Measurements from ENCODE around the gene RAD51B.

RAD51B gene

DNA sequence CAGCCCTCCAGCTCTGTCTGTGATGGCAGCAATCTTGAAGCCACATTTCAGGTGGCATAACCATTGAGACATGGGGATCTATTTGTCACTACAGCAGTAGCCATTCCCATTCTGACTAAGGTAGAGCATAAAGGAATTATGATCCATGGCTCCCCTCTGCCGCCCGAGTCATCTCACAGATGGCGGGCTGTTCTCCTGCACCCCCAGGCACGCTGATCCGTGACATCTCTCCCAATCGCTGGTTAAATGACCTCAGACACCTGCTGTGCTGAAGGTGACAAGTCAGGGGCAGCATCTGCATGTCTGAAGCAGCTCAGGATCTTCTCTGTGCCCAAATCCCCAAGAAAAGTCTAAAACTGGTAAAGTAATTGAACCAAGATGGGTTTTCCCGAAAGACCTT, 849.0 kb downstream of the RAD51B start:
- FAIRE-seq = no peak

DNA sequence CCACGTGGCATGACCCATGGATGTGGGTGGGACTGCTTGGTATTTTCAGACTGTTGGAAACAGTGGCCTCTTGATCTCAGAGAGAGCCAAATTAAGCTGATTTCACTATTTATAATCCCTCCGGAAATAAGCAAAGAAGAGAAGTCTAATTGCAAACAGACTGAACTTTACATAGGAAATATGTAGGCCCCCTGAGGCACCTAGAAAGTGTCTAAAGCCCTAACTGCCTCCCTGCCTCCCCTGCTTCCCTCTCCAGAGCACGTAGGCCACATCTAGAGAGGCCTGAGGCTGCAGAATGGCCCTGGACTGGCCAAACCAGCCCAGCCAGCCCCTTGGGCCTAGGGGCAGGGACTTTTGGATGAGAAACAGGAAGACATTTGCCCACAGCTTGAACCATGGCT, 849.5 kb downstream of the RAD51B start:
- no peak for FAIRE-seq

DNA sequence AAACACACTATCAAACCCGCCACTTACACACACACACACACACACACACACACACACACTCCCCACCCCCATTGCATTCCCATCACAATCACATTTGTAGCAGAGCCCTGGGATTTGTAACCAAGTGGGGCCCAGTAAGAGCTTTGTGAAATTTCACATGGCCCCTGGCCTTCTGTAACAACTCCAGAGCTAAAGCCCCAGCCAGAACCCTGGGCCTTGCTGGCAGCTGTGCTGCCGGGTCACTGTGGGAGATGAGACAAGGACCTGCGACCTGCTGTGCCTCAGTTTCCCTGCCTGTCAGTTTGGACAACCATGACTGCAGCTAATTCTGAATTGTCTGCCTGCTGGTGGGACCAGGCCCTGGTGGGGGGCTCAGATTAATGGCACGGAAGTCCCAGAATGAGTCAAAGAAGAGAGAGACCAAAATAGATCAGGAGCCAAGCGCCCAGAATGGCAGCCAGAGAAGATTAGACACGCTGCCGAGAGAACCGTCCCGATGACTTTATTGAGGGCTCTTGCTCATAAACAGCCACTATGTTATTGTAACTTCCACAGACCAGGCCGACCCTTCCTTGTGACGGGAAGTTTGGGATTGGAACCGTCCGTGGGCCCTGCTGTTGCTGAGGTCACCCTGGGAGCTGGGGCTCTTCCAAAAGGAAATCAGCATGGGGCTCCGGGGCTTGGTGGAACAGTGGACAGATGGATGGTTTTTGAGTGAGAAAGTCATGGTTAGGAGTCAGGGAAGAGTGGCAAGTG, 850.2 kb downstream of the RAD51B start:
- no peak for FAIRE-seq

DNA sequence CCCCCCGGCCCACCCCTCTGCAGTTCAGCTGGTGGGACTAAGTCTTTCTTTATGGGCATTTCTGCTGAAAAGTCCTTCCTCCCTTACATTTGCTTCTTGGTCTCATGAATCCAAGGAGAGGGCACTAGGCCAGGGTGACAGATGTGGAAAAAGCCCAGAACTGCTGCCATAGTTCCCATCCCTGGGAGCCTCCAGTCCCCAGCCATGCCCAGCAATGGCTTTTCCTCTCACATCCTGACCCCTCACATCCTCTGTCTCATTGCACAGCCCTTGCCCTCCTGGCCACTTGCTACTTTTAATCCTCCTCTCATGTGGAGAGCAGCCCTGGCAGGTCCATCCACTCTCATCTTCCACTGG, 850.8 kb downstream of the RAD51B start:
- no peak for FAIRE-seq

DNA sequence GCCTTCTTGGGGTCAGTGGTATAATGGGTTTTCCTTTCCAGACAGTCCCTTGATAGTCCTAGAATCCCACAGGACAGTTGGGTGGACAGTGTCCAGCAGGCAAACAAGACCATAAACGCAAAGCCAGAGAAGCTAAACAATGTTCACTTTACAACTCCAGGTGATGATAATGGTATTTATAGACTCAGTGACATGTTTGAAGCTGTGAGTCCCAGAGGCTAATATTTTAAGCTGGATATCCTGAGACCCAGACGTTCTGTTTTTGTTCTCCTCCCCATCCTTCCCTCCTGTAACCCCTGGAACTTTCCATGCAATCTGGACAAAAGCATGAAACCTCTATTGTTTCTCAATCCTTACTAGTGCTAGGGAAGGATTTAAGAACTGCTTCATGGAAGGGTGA, 852.3 kb downstream of the RAD51B start:
- no peak for FAIRE-seq

DNA sequence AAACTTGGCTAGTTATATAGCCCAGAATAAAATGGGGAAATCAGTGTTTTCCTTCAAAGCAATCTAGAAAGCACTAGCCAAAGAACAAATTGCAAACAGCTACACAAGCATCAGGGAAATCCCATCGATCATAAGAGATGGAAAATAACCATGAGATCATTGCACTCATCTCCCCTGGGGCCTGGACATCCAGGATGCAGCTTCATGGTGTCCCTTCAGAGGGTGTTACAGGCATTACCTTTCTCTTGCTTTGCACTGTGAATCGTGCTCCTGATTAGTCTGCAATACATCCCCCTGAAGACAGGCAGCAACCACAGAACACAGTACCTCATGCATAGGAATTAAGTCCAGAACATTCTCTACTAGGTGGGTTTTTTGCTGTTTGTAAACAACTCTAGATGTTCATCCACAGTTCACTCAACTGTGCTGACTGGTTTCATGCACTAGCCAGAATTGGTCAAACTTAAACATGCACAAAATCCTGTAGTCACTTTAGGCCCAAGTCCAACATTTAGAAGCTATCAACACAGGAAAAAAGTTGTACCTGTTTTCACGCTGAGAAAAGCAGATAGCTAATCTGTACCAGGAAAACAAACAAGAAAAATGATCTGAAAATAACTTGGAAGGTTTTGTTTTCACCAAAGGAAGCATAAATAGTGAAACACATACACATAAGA, 853.2 kb downstream of the RAD51B start:
- FAIRE-seq = no peak

DNA sequence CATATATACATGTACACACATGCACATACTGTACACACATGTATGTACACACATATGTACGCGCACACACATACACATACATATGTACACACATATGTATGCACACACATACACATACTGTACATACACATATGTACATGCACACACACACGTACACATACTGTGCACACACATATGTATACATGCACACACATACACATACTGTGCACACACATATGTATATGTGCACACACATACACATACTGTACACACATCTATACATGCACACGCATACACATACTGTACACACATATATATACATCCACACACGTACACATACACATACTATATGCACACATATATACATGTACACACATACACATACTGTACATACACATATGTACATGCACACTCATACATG, 853.9 kb downstream of the RAD51B start:
- no peak for FAIRE-seq

DNA sequence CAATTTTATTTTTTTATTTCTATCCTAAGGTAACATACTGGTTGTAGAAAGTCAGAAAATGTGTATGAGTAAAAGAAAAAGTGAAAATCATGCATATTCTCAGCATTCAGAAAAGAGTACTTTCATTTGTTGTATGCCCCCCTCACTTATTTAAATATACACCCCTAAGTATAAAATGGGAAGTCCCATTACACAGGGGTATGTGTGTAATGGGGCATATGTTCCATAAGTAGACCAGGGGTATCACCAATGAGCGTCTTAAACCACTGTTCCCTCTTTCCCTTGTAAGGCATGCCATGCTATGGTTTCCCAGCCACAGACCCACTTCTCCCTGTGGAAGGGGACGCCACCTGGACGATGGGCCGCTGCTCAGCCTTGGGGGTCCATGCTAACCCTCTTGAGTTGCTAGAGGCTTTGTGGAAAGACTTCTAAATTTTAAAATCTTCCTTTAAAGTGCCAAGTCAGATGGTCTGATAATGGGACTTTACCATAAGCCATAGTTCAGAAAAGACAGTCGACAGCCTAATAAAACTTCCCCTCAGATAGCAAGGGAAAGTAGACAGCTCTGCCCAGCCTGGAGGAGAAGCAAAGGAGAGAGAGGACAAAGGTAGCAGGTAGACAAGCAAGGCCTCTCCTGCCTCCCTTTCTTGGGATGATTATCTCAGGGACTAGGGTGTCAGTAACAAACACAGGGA, 855.1 kb downstream of the RAD51B start:
- no peak for FAIRE-seq

DNA sequence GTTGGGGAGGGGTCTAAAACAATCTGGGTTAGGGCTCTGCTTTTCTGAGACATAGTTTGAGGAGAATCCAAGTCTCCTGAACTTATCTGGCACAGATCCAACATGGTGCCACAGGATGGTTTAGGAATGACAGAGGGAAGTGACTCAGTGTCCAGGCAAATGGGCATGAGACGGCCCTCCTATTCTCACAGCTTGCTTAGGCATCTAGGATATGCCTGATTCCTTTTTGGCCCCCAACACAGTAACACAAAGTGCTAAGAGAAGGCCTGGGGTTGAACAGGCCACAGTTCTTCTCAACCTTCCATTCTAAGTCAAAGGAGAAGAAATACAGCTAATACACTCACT, 855.6 kb downstream of the RAD51B start:
- no peak for FAIRE-seq

DNA sequence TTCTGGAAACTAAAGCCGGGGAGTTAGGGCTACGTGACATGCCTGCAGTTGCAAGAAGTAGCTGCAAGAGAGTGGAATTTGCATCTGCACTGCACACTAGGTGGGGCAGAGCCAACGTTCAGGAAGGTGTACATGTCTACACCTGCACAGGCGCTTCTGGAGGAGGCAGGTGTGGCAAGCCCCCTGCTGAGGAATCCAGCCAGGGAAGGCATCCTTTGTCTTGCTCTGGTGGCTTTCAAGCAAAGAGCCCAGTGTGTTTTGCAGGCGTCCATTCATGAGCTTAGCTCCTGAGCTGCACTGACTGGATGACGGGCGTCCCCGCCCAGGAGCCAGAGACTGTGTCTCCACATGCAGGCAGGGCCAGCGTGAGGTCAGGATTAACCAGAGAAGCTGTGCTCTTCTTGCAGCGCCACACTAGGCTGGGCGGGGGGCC, 856.9 kb downstream of the RAD51B start:
- no peak for FAIRE-seq

DNA sequence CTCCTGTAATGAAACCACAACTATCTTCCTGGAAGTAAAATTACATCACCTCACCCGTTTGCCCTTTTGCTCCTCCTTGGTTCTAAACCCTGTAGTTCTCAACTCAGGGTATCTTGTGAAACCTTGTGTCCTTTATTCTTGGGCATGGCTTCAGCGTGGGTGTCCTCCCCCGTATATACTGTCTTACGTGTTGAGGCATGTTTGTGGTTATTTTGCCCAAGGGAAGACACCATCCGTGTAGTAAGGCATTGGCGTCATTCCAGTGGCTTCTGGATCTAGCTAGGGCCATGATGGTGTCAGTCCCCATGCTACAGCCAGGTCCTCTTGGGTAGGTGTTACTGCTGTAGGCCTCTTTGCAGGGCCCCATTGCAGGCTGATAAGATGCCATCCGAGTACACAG, 857.9 kb downstream of the RAD51B start:
- no peak for FAIRE-seq

DNA sequence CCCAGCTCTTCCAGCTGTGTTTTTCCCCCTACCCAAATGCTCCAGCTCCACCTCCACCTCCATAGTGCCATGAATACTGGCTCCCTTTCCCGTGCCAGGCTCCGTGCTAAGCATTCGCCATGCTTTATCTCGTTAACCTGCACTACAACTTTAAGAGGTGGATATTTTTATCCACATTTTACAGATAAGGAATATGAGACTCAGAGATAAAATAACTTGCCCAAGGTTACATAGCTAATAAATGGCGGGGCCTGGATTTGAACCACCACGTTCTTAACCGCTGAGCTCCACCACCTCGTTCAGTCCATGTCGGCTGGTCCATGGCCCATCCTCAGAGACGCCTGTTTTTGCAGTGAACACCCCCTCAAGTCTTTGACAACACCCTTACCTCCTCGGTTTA, 858.3 kb downstream of the RAD51B start:
- FAIRE-seq = no peak

DNA sequence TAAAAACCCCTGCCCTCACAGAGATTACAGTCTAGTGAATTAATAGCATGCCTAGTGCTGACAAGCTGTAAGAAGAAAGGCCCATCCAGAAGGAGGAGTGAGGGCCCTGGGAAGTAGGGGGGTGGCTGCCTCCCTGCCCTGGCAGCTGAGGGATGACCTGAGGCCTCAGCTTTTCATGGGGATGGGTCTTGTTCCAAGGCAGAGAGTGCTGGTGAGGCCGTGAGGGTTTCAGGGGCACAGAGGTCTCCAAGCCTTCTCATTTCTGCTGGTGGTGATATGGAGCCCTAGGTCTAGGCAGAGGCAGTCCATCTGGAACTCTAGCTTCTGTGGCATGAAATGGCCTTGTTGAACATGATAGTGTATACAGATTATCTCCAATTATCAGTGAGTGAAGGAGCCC, 858.9 kb downstream of the RAD51B start:
- FAIRE-seq = no peak

DNA sequence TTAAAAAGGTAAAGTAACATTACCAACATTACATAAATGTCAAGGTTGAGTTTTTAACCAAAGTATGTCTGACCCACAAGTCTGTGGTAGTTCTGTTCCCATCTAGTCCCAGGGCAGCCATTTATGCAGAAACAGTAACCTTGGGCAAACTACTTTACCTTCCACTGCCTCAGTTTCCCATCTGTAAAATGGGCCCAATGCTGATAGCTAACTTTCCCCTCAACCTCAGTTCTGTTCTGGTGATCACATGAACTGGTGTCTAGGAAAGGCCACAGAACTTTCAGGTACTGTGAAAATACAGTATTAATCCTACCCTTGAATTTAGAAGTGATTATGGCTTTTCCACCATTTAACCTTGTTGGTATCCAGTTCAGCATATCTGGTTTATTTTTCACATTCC, 859.7 kb downstream of the RAD51B start:
- no peak for FAIRE-seq

DNA sequence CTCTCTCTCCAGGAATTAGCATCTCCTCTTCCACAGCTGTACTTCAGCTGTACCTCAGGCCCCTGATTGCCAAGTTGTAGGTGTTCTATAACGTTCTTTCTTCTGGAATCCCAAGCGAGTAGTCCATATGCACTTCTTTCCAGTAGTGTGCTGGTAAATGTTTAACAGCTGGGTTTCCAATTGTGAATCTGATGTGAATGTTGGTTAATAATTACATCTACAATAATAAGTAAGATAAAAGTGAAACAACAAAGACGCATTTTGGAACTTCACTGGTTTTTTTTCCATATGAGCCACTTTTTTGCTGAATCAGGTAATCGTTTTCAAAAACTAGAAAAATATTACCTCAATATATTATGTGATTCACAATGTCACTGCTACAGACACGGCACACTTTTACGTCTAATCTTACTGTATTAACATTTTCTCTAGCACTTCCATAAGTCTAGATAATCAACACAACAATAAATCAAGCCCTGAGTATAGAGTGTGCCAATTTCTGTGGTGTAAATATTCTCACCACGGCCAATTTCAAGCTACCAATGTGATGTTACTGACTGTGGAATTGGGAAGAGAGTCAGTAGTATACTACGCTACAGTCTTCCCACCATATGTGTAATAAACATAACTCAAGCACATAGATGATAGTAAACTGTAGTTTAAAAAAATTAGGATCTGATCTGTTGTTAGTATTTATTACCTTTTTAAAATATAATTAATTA, 860.3 kb downstream of the RAD51B start:
- FAIRE-seq = no peak

DNA sequence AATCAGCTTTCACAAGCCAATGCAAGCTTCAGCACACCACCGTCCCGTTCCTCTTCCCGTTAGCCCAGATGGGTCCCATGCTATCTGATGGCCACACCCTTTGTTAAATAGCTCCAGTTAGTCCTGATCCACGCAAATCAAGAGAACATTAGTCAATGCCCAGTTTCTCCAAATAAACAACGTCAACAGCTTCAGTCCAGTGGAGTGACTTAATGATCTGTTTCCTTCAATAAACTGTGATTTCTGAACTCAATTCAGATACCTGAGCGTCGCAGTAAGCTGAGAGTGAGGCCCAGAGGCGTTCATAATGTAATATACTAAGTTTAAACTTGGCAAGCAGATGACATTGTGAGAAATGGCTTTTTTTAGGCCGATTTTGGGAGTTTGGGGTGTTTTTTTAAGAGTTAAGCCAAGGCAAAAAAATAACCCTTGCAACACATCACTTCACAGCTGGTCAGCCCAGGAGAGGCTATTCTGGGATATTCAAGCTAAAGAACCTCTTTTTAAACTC, 861.0 kb downstream of the RAD51B start:
- FAIRE-seq = no peak

DNA sequence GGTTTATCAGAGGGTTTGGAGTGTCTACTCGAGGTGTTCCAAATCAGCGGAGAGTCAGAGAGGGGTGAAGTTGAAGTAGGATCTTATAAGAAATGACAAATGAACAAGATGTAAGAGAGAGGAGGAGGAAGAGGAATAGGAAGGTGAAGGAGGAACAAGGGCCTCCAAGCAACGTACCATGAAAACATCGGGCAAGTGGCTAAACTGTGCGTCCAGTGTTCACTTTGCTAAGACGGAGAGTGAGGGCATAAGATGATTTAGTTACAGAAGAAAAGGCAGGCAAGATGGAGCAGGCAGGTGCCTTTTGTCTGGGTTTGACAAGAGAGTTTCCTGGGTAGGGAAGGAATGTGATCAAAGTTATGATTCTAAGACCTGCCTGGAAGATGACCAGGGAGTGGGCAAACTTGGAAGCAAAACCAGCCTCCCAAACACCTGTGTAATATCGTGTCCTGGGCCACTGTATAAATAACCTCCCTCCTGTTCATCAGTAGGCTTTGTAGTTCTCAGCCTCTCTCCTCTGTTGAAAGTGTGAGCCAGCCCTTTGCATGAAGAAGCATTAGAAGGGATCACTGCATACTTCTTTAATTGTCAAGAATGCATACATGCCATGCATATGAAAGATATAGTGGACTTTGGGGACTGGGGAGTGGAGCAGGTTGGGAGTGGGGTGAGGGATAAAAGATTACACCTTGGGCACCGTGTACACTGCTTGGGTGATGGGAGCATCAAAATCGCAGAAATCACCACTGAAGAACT, 861.9 kb downstream of the RAD51B start:
- FAIRE-seq = no peak

DNA sequence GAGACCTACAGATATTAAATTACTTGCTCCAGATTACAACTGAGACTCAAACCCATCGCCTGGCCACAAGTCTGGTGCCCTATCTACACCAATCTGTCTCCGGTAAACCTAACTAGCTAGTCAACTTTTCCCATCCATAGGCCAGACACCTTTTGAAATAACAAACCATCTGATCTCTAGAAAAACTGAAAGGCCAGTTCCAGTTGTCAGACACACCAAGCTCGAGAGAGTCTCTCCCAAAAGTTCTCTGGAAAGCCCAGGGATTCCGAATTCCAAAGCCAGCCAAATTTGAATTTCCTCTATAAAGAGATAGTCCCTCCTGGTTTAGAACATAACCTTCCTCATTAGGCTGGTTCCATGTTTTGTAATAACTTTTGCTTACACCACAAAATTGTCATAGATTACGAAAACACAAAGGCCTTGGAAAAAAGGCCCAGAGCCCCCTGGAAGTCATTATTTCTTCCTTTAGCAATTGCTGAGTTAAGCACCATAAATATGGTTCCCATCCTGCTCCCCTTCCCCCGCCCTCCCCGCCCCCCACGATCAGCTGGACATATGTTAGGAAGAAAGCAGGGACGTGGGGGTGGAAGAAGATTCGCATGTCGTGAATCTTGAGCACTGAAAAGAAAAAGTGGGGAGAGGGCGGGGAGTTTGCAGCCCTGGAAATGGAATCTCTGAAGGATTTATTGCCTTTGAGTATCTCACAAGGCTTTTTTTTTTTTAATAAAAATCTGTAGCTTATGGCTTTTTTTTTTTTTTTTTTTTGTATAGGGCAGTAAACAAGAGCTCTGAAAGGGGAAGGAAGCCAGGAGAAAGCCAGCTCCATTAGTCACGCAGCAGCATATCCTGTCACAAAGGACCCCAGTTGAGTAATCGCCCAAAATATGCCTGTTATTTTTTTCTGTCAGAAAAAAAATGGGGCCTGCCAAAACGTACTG, 862.9 kb downstream of the RAD51B start:
- FAIRE-seq = no peak

DNA sequence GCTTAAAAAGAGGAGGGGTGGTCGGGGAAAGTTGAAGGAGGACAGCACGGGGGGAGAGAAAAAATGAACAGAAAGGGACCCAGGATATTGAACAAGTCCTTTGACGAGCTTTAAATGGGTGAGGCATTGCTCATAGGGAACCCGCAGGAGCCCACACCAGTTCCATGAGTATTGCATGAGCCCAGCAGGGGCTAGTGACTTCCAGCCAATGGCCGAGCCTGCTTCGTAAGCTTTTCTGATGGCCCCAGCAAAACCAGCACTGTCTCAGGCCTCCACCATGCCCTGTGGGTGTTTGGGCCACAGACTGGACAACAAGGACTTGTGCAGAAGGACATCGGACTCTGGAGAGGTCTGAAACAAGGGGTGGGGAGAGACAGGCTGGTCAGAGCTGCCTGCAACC, 863.7 kb downstream of the RAD51B start:
- FAIRE-seq = no peak

DNA sequence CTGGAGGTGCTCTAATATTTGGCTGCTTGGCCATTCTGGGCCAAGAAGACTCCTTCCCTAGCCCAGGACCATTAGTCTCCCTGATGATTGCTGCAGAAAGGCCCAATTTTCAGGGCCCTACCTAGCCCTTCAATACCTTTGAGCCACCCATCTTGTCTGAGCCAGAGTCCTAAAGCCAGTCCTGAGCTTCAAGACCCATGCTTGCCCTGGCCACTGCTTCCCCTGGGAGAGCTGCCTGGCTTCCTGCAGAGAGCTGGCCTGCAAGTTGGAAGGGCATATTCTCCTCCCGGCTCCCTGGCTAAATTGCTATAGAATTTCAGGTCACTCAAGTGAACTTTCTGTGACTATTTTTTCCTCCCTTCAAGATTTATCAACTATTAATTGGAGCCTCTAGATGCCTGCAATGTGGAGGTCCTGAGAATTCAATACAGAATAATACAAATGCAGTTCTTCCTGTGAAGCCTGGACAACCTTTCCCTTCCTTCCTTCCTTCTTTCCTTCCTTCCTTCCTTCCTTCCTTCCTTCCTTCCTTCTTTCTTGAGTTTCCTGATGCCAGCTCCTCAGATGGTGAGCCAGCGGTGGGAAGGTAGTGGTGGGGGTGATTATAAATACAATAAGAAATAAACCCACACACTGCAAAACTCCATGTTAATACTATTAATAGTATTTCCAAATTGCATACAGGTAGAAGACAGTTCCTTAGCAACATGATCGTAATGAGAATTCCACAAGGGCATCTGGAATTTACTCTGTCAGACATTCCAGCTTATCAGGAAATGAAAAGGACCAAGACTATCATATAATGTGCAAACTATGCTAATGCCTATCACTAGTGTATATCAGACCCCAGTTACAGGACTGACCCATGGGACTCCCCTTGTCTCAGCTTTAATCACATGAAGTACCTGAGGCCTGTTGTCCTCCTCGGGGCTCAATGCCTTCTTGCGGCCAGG, 865.2 kb downstream of the RAD51B start:
- no peak for FAIRE-seq

Data from TTC549 (cell line).